ENCODE data around the gene TMEM229A. TPM values are rescaled to one million over a fixed set of nuclear protein-coding genes. Genes with fewer than 3 reads are reported as not detected.
"Not testable (repeated sequence)": the region's sequence is repeated elsewhere in the genome, so short reads cannot be mapped to it uniquely, and the experiment has no call there.

Gene TMEM229A
- polyA plus RNA-seq, 1 donor from 2014 or later, result 0.31 TPM

- Histone ChIP-seq H3K79me2 (replicated peaks; ENCODE audit: insufficient read depth, low read length) (no peaks in the 10 kb centered on the region), H3K9me3 (ENCODE audit: low read length) (no peaks in the 10 kb centered on the region), H2AFZ (ENCODE audit: low read depth, low read length) (no peak overlapping the region), H3K36me3 (ENCODE audit: insufficient read depth, low read length) (no peaks in the 10 kb centered on the region), H3K9me2 (ENCODE audit: insufficient read depth, low read length) (no peaks in the 10 kb centered on the region), H3K27me3 (ENCODE audit: insufficient read depth, low read depth, low read length) (peaks cover 34% of the 10 kb centered on the region), H3K27ac (ENCODE audit: low read length) (no peak overlapping the region), H3K4me3 (ENCODE audit: low read length) (no peak overlapping the region), H3F3A (ENCODE audit: insufficient read depth, low read length, poor library complexity, severe bottlenecking) (no peaks in the 10 kb centered on the region), H4K20me1 (ENCODE audit: insufficient read depth) (no peaks in the 10 kb centered on the region), H3K4me2 (ENCODE audit: low read length) (no peak overlapping the region), H3K9ac (ENCODE audit: low read length) (no peak overlapping the region)
- TF ChIP-seq EP300 (conservative IDR thresholded peaks at IDR 0.05; ENCODE audit: poor library complexity, severe bottlenecking) (no peak), EZH2 (IDR thresholded peaks at IDR 0.05; ENCODE audit: borderline replicate concordance, insufficient read depth, low read length, poor library complexity, severe bottlenecking) (no peak), RAD21 (conservative IDR thresholded peaks at IDR 0.05) (no peak)
Measured at GRCh38 chr7:124030964-124031363, 1.9 kb downstream of the TMEM229A start.

GRCh38 chr7:124029396-124030188 lies 3.3 kb downstream of the TMEM229A start:
- H3K4me2 ChIP-seq (ENCODE audit: low read length), result no peak overlapping the region
- H3K36me3 ChIP-seq (ENCODE audit: insufficient read depth, low read length), result no peaks in the 10 kb centered on the region
- no peaks in the 10 kb centered on the region for H4K20me1 ChIP-seq (ENCODE audit: insufficient read depth)
- no peak overlapping the region for H3K4me3 ChIP-seq (ENCODE audit: low read length)
- peaks cover 33% of the 10 kb centered on the region for H3K27me3 ChIP-seq (ENCODE audit: insufficient read depth, low read depth, low read length)
- no peaks in the 10 kb centered on the region for H3K9me3 ChIP-seq (ENCODE audit: low read length)
- no peak overlapping the region for H3K27ac ChIP-seq (ENCODE audit: low read length)
- no peak overlapping the region for H3K9ac ChIP-seq (ENCODE audit: low read length)
- H3F3A ChIP-seq (ENCODE audit: insufficient read depth, low read length, poor library complexity, severe bottlenecking), result no peaks in the 10 kb centered on the region
- H3K79me2 ChIP-seq (replicated peaks; ENCODE audit: insufficient read depth, low read length), result no peaks in the 10 kb centered on the region
- no peak for TF ChIP-seq EP300 (conservative IDR thresholded peaks at IDR 0.05; ENCODE audit: poor library complexity, severe bottlenecking)
- H3K9me2 ChIP-seq (ENCODE audit: insufficient read depth, low read length), result no peaks in the 10 kb centered on the region
- H2AFZ ChIP-seq (ENCODE audit: low read depth, low read length), result no peak overlapping the region

DNA sequence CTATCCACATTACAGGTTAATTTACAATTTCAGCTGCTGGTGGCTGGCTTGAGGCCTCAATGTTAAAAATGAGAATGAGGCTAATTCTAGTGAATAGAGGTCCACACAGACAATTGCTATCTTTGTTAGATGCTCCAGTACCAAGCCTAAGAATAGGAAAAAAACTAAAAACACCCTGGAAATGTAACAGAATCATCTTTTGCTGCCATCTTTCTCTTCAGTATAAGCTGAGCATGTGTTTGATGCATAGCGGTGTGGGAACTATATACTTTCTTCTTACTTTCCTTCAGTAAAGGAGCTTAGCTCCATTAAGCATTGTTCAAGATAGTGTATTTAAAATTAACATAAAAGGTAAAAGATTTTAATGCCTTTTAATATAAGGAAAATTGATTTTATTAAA lies 5.6 kb downstream of the TMEM229A start:
- Histone ChIP-seq H3K9me3 (ENCODE audit: low read length) (no peaks in the 10 kb centered on the region), H3K9ac (ENCODE audit: low read length) (no peak overlapping the region), H3K79me2 (replicated peaks; ENCODE audit: insufficient read depth, low read length) (no peaks in the 10 kb centered on the region), H2AFZ (ENCODE audit: low read depth, low read length) (no peak overlapping the region), H3K4me3 (ENCODE audit: low read length) (no peak overlapping the region), H4K20me1 (ENCODE audit: insufficient read depth) (no peaks in the 10 kb centered on the region), H3K36me3 (ENCODE audit: insufficient read depth, low read length) (no peaks in the 10 kb centered on the region), H3K27ac (ENCODE audit: low read length) (no peak overlapping the region), H3K27me3 (ENCODE audit: insufficient read depth, low read depth, low read length) (peaks cover 18% of the 10 kb centered on the region), H3K9me2 (ENCODE audit: insufficient read depth, low read length) (no peaks in the 10 kb centered on the region), H3K4me2 (ENCODE audit: low read length) (no peak overlapping the region), H3F3A (ENCODE audit: insufficient read depth, low read length, poor library complexity, severe bottlenecking) (no peaks in the 10 kb centered on the region)
- TF ChIP-seq CTCF (IDR thresholded peaks at IDR 0.05; ENCODE audit: poor library complexity, severe bottlenecking) (no peak), REST (IDR thresholded peaks at IDR 0.05; ENCODE audit: borderline replicate concordance) (no peak), RAD21 (conservative IDR thresholded peaks at IDR 0.05) (no peak), SMC3 (conservative IDR thresholded peaks at IDR 0.05; ENCODE audit: poor library complexity) (no peak), TAF1 (IDR thresholded peaks at IDR 0.05; ENCODE audit: low read depth) (no peak), EZH2 (IDR thresholded peaks at IDR 0.05; ENCODE audit: borderline replicate concordance, insufficient read depth, low read length, poor library complexity, severe bottlenecking) (no peak), EP300 (conservative IDR thresholded peaks at IDR 0.05; ENCODE audit: poor library complexity, severe bottlenecking) (no peak), MXI1 (conservative IDR thresholded peaks at IDR 0.05; ENCODE audit: poor library complexity, severe bottlenecking) (no peak), POLR2AphosphoS5 (IDR thresholded peaks at IDR 0.05) (no peak)

DNA sequence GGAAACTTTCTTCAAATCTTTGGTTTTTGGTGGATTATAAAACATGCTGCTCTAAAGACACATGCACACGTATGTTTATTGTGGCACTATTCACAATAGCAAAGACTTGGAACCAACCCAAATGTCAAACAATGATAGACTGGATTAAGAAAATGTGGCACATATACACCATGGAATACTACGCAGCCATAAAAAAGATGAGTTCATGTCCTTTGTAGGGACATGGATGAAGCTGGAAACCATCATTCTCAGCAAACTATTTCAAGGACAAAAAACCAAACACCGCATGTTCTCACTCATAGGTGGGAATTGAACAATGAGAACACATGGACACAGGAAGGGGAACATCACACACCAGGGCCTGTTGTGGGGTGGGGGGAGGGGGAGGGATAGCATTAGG lies 8.5 kb downstream of the TMEM229A start:
- H4K20me1 ChIP-seq (ENCODE audit: insufficient read depth); H2AFZ ChIP-seq (ENCODE audit: low read depth, low read length); H3K27me3 ChIP-seq (ENCODE audit: insufficient read depth, low read depth, low read length); H3F3A ChIP-seq (ENCODE audit: insufficient read depth, low read length, poor library complexity, severe bottlenecking); H3K9me2 ChIP-seq (ENCODE audit: insufficient read depth, low read length); H3K79me2 ChIP-seq (replicated peaks; ENCODE audit: insufficient read depth, low read length); H3K36me3 ChIP-seq (ENCODE audit: insufficient read depth, low read length); H3K4me2 ChIP-seq (ENCODE audit: low read length); H3K4me3 ChIP-seq (ENCODE audit: low read length); H3K9ac ChIP-seq (ENCODE audit: low read length); H3K9me3 ChIP-seq (ENCODE audit: low read length); H3K27ac ChIP-seq (ENCODE audit: low read length): not testable (repeated sequence)
